Hepatocyte (in vitro differentiated cells): ENCODE results near the gene FBXO9. TPM values are rescaled to one million over a fixed set of nuclear protein-coding genes. Genes with fewer than 3 reads are reported as not detected.
A peak's percentile ranks its signal among the peaks of the same experiment; 100 is the strongest.

Experiments
- DNase-seq: peaks from one replicate; pipeline ENCODE4 v3.0.0-alpha.2; 2016; ENCODE audit warnings: low spot score
- H2AFZ ChIP-seq: fragments of 200-600 bp; sonication (generic); 2 replicates; pipeline ENCODE4 v1.6.0; 2016; ENCODE audit warnings: antibody characterized with exemption, mild to moderate bottlenecking
- H3K27ac ChIP-seq: fragments of 200-600 bp; sonication (generic); 2 replicates; pipeline ENCODE4 v1.5.1; 2016; ENCODE audit warnings: mild to moderate bottlenecking
- H3K27me3 ChIP-seq: fragments of 200-600 bp; sonication (generic); 2 replicates; pipeline ENCODE4 v1.6.1; 2016
- H3K36me3 ChIP-seq: fragments of 200-600 bp; sonication (generic); replicated peaks from 2 replicates; pipeline ENCODE4 v1.5.1; 2016; ENCODE audit warnings: low read depth; ENCODE audit not compliant: insufficient read depth
- H3K4me1 ChIP-seq: fragments of 200-600 bp; sonication (generic); 2 replicates; pipeline ENCODE4 v1.5.1; 2016; ENCODE audit warnings: mild to moderate bottlenecking, moderate library complexity; ENCODE audit not compliant: insufficient read depth
- H3K4me2 ChIP-seq: fragments of 200-600 bp; sonication (generic); 2 replicates; pipeline ENCODE4 v1.6.0; 2016
- H3K4me3 ChIP-seq: fragments of 200-600 bp; sonication (generic); 2 replicates; pipeline ENCODE4 v1.5.1; 2016; ENCODE audit warnings: mild to moderate bottlenecking
- H3K79me2 ChIP-seq: fragments of 200-600 bp; sonication (generic); 2 replicates; pipeline ENCODE4 v1.6.0; 2017; ENCODE audit warnings: mild to moderate bottlenecking
- H3K9me2 ChIP-seq: fragments of 200-600 bp; sonication (generic); replicated peaks from 2 replicates; pipeline ENCODE4 v1.6.0; 2017; ENCODE audit warnings: mild to moderate bottlenecking; ENCODE audit not compliant: insufficient read depth
- H3K9me3 ChIP-seq: fragments of 200-600 bp; sonication (generic); 2 replicates; pipeline ENCODE4 v1.5.1; 2016; ENCODE audit warnings: low read depth, mild to moderate bottlenecking
- H4K20me1 ChIP-seq: fragments of 200-600 bp; sonication (generic); 2 replicates; pipeline ENCODE4 v1.6.0; 2016; ENCODE audit warnings: mild to moderate bottlenecking; ENCODE audit not compliant: insufficient read depth, poor library complexity, severe bottlenecking
- EZH2 ChIP-seq: fragments of 200-600 bp; sonication (generic); IDR thresholded peaks from 2 replicates; pipeline ENCODE4 v1.6.1; 2016; ENCODE audit warnings: antibody characterized with exemption, mild to moderate bottlenecking, borderline replicate concordance
- EZH2phosphoT487 ChIP-seq: fragments of 200-600 bp; sonication (generic); IDR thresholded peaks from one replicate; pipeline ENCODE4 v1.6.1; 2018; ENCODE audit warnings: antibody characterized with exemption, mild to moderate bottlenecking, low read depth, moderate library complexity; ENCODE audit not compliant: unreplicated experiment, severe bottlenecking
- WGBS: methylation state at CpG from one replicate; pipeline ENCODE4 v1.1.6; 2016; ENCODE audit warnings: low lambda C conversion rate; ENCODE audit errors: missing lambda C conversion rate; 5-methylcytosine and 5-hydroxymethylcytosine counted together
- polyA plus RNA-seq: library from polyadenylated mRNA; unstranded; fragments of >200 nt; fragmentation: Nextera tagmentation; extraction: Ambion mirVana; gene quantifications from 2 replicates; pipeline ENCODE4 v1.2.1, GENCODE V29; 2016
- total RNA-seq: library from RNA; depleted of rRNA; stranded (reverse); fragments of >200 nt; gene quantifications from 2 replicates; pipeline ENCODE4 v1.2.3, GENCODE V29; 2014
- TF ChIP-seq, protein P1 (sequence below): fragments of 200-600 bp; sonication (generic); IDR thresholded peaks from 2 replicates; pipeline ENCODE4 v1.5.1; 2016; ENCODE audit warnings: antibody characterized with exemption, mild to moderate bottlenecking; ENCODE audit not compliant: poor library complexity

FBXO9 gene
- total and polyA plus RNA-seq, 2 experiments from 2014 or later = 33.3 to 79.8 TPM

- H3K4me3 ChIP-seq = no peak overlapping the region
- no peaks in the 10 kb centered on the region for H3K79me2 ChIP-seq
- no peak overlapping the region for H3K4me2 ChIP-seq
- H2AFZ ChIP-seq = no peak overlapping the region
- no peak for DNase-seq
- no peaks in the 10 kb centered on the region for H3K9me3 ChIP-seq
- TF ChIP-seq EZH2 = no peak
- TF ChIP-seq, protein P1, sequence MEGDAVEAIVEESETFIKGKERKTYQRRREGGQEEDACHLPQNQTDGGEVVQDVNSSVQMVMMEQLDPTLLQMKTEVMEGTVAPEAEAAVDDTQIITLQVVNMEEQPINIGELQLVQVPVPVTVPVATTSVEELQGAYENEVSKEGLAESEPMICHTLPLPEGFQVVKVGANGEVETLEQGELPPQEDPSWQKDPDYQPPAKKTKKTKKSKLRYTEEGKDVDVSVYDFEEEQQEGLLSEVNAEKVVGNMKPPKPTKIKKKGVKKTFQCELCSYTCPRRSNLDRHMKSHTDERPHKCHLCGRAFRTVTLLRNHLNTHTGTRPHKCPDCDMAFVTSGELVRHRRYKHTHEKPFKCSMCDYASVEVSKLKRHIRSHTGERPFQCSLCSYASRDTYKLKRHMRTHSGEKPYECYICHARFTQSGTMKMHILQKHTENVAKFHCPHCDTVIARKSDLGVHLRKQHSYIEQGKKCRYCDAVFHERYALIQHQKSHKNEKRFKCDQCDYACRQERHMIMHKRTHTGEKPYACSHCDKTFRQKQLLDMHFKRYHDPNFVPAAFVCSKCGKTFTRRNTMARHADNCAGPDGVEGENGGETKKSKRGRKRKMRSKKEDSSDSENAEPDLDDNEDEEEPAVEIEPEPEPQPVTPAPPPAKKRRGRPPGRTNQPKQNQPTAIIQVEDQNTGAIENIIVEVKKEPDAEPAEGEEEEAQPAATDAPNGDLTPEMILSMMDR = no peak
- TF ChIP-seq EZH2phosphoT487 = no peak
- H4K20me1 ChIP-seq = no peaks in the 10 kb centered on the region
- H3K36me3 ChIP-seq = no peaks in the 10 kb centered on the region
- H3K27ac ChIP-seq = peak overlapping the region; percentile 67
- peaks cover 33% of the 10 kb centered on the region for H3K4me1 ChIP-seq
- H3K27me3 ChIP-seq = no peaks in the 10 kb centered on the region
- H3K9me2 ChIP-seq = no peaks in the 10 kb centered on the region
- 78% methylated on average over 6 of the region's 6 CpGs for WGBS
Observed at GRCh38 chr6:53111865-53112264, 46.7 kb downstream of the FBXO9 start.

DNA sequence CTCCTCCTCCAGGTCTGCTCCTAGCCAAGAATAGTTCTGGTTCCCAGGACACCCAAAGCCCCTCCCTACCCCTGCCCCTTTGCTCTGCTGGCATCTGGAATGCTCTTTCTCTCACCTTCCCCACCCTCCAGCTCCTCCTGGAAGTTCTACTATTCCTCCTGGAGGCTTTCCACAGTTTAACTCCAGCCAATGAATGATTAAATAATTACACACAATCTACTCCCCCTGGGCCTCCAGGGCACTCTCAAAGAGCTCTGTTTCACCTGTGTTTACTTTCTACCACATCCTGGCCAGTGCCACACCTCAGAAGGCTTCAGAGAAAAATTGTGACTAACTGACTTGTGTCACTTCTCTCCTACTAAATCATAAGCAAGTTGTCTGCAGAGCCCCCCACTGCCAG, 47.2 kb downstream of the FBXO9 start:
- Histone ChIP-seq H3K36me3 (no peaks in the 10 kb centered on the region), H4K20me1 (no peaks in the 10 kb centered on the region), H3K79me2 (no peaks in the 10 kb centered on the region), H2AFZ (no peak overlapping the region), H3K4me3 (no peak overlapping the region), H3K27ac (peak overlapping the region; percentile 67), H3K9me2 (no peaks in the 10 kb centered on the region), H3K4me2 (peak overlapping the region; percentile 31), H3K27me3 (no peaks in the 10 kb centered on the region), H3K9me3 (no peaks in the 10 kb centered on the region), H3K4me1 (peaks cover 33% of the 10 kb centered on the region)
- peak; percentile 51 for DNase-seq
- TF ChIP-seq EZH2phosphoT487 (no peak), EZH2 (no peak)
- TF ChIP-seq, protein P1 = no peak

GRCh38 chr6:53112871-53113270, 47.7 kb downstream of the FBXO9 start:
- Histone ChIP-seq H3K27ac (peak overlapping the region; percentile 67), H3K4me3 (no peak overlapping the region), H4K20me1 (no peaks in the 10 kb centered on the region), H2AFZ (no peak overlapping the region), H3K79me2 (no peaks in the 10 kb centered on the region), H3K9me3 (no peaks in the 10 kb centered on the region), H3K4me2 (peak overlapping the region; percentile 9), H3K4me1 (peaks cover 33% of the 10 kb centered on the region), H3K9me2 (no peaks in the 10 kb centered on the region), H3K27me3 (no peaks in the 10 kb centered on the region), H3K36me3 (no peaks in the 10 kb centered on the region)
- DNase-seq = no peak
- TF ChIP-seq EZH2phosphoT487 (no peak), EZH2 (no peak)
- TF ChIP-seq, protein P1 = no peak
- 7% methylated on average over 1 of the region's 1 CpG for WGBS

DNA sequence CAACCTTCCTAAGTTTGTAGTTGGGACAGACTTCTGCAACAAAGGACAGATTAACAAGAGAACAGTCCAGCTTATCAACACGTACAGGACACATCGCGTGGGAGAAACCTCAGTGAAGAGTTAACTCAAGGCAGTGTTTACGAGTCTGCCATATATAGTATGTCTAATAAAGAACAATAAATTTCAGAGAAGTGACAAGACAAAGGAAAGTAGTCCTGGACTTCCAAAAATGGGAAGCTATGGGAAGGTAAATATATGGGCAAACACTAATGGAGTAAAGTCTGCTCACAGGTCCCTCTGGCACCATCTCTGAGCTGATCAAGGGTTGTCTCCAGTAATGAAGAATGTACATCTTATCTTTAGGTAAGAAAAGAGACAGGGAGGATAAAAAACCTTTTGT, 48.5 kb downstream of the FBXO9 start:
- Histone ChIP-seq H3K4me2 (peak overlapping the region; percentile 9), H3K9me3 (no peaks in the 10 kb centered on the region), H3K9me2 (no peaks in the 10 kb centered on the region), H3K27me3 (no peaks in the 10 kb centered on the region), H3K4me3 (no peak overlapping the region), H3K79me2 (no peaks in the 10 kb centered on the region), H3K4me1 (peaks cover 33% of the 10 kb centered on the region), H2AFZ (no peak overlapping the region), H3K36me3 (no peaks in the 10 kb centered on the region), H4K20me1 (no peaks in the 10 kb centered on the region), H3K27ac (peak overlapping the region; percentile 67)
- DNase-seq = no peak
- WGBS = 42% methylated on average over 4 of the region's 4 CpGs
- TF ChIP-seq EZH2phosphoT487 (no peak), EZH2 (no peak)
- TF ChIP-seq, protein P1 = no peak
